Measurements from ENCODE around the gene CNTD1.

Gene CNTD1

DNA sequence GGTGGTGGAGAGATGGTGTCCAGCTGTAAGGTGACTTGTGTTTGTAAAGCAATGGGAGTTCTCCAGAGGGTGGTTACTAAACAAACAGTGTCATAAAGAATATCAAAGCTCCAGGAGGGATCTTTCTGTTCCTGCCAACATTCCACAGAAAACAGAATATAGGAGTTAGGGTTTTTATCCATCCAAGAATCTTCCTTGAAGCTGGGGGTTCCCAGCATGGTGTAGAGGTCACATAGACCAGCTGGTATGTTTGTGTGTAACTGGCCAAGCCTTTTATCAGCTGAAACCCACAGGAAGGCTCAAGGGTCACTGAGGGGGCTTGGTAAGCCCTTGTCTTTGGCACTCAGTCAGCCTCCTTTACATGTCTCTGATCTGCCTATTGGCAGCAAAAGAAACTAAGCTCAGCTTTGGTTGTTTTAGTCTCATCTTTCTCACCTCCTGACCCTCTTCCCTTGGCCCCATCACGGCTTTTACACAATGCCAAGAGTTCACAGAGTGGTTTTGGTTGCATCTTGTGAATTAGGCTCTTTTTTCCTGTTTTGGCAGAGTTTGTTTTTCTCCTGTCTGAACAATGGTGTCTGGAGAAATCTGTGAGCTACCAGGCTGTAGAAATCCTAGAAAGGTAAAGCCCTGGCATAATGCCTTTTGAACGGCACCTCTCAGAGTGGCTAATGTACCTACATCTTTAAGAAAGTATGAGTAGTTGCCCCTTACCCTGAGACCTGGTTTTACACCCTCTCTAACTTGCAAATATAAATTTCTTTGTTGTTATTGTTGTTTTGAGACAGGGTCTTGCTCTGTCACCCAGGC, 4.6 kb downstream of the CNTD1 start:
- no peak for DNase-seq (ENCODE audit: low read depth, low spot score)

DNA sequence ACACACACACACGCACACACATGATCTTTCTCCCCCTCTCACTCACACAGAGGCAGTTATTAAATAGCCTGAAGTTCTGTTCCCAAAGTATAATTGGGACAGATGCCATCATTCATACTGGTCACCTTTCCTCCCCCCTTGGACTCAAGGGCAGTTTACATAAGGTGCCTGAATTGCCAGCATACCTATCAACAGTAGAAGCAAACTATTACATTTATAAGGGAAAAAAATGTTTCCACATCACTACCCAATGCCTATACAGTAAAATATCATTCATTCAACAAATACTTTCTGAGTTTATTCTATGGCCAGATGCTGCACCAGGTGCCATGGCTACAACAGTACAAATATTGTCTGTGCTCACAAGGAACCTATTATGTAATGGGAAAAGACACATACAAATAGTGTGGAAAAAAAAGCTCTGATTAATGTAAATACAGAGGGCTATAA, 6.3 kb downstream of the CNTD1 start:
- DNase-seq (ENCODE audit: low read depth, low spot score) = no peak

DNA sequence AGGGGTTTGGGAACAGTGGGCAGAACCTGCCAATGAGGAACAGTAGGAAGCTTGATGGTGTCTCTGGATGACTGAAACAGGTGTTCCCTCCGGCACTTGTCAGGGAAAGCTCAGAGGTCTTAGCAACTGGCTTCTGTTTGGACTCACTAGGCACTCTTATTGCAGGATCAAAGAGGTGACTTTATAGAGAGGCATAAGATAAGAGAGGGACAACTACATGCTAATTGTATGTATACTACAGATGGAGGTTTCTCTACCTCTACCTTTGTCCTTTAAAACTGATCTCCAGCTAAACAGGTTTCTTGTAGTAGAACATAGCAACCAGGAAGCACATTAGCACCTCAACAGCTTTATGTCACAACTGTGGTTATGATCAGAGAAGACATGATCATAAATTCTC, 7.6 kb downstream of the CNTD1 start:
- no peak for DNase-seq (ENCODE audit: low read depth, low spot score)

GRCh38 chr17:42809250-42809649, 10.6 kb downstream of the CNTD1 start:
- no peak for DNase-seq (ENCODE audit: low read depth, low spot score)

DNA sequence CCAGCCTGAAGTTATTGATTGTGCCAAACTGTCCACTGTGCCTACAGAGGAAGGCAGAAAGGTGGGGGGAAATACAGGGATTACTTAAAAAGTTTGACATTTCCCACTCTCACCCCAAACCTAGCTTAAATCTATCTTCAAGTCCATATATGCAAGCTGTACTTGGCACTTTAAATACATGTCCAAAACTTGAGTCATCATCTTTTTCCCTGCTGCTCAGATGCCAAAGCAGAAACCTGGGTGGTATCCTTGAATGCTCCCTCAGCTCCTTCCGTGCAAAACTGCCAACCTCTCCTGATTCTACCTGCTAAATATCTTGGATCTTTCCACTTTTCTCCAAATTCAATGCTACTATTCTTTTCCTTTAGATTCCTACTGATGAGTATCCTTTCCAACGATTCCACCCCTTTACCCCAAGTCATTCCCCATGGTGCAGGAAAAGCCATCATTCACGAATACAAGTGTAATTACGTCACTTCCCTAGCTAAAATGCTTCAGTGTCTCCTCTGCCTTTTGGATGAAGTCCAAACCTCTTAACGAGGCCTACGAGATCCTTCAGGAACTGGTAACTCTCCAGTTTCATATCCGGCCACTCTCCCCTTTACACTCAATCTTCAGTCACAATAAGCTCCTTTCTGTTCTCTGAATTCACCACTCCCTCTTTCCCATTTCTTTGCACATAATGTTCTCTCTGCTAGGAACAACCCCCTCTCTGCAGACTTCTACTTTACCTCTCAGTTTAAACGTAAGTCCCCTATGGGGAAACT, 16.2 kb downstream of the CNTD1 start:
- DNase-seq (ENCODE audit: low read depth, low spot score) = no peak

GRCh38 chr17:42817866-42818265, 19.2 kb downstream of the CNTD1 start:
- DNase-seq (ENCODE audit: low read depth, low spot score) = no peak

GRCh38 chr17:42818379-42818778, 19.7 kb downstream of the CNTD1 start:
- no peak for DNase-seq (ENCODE audit: low read depth, low spot score)

- DNase-seq (ENCODE audit: low read depth, low spot score) = peak; percentile 79
Observed at GRCh38 chr17:42819939-42820535, 21.4 kb downstream of the CNTD1 start.

- DNase-seq (ENCODE audit: low read depth, low spot score) = no peak
Observed at GRCh38 chr17:42821176-42821575, 22.5 kb downstream of the CNTD1 start.

- DNase-seq (ENCODE audit: low read depth, low spot score) = no peak
Observed at GRCh38 chr17:42827472-42827871, 28.8 kb downstream of the CNTD1 start.

DNA sequence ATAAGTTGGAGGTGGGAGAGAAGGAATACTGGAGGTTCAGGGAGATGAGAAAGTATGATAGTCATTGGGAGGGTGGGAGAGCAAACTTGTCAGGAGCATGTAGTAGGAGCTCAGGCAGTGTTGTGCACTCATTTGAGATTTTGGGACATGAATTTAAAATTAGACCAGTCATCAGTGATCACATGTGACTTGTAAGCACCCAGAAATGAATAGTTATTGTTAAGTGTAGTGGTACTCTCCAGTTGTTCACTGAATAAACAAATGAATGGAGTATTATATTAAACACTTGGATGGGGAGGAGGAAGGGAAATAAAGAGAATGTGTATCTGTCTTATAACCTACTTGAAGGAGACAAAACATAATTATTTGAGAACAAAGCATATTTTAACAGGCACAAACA, 32.3 kb downstream of the CNTD1 start:
- DNase-seq (ENCODE audit: low read depth, low spot score) = no peak

- DNase-seq (ENCODE audit: low read depth, low spot score) = no peak
Observed at GRCh38 chr17:42832213-42832933, 33.7 kb downstream of the CNTD1 start.

GRCh38 chr17:42832934-42833766, 34.5 kb downstream of the CNTD1 start, which contains the start of gene PSME3:
Gene PSME3, plus strand, starts transcription at chr17:42833397. Its CDS starts 235 bp downstream, at chr17:42833632.
- peak; percentile 93 for DNase-seq (ENCODE audit: low read depth, low spot score)

DNA sequence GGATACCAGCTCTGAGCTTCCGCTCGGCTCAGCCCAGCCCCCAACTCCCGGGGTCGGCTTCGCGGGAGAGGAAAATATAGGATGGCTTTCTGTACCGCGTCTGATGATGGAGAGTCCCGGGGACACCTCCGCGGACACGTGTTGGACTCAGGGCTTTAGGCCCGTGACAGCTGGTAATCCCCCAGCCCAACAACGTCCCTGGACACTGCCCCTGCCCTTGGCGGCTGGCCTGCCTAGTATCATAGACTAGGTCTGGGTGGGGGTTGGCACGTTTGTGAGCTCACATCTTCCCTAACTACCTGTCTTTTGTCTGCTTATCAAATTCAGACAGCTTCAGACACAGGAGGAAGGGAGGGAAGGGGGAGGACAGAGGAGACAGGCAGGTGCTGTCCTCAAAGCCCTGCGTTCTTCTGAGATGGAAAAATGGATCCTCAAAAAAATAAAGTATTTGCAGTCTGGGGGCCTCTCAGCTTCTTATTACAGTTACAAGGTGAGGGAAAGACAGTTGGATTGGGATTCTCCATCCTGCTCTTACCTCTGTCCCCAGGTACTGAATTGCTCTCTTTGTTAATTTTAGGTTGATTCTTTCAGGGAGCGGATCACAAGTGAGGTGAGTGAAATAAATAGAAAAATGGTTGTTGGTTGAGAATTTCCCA, 35.2 kb downstream of the CNTD1 start:
- no peak for DNase-seq (ENCODE audit: low read depth, low spot score)

DNA sequence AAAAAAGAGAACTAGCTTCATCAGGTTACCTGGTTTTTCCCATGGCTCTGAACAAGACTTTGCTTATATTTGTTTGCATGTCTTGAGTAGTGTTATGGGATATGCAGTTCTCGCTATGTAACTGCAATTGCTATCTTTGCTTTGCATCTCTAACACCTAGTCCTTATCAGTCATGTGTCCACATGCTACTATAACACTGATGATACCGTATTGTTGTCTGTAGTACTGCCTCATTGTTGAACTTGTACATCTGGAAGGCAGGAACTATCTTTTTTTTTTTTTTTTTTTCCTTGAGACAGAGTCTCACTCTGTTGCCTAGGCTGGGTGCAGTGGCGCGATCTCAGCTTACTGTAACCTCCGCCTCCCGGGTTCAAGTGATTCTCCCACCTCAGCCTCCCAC, 37.1 kb downstream of the CNTD1 start:
- no peak for DNase-seq (ENCODE audit: low read depth, low spot score)

GRCh38 chr17:42841975-42842685, 43.5 kb downstream of the CNTD1 start:
- DNase-seq (ENCODE audit: low read depth, low spot score) = no peak

GRCh38 chr17:42843358-42843934, 44.8 kb downstream of the CNTD1 start:
- DNase-seq (ENCODE audit: low read depth, low spot score) = peak; percentile 39

DNA sequence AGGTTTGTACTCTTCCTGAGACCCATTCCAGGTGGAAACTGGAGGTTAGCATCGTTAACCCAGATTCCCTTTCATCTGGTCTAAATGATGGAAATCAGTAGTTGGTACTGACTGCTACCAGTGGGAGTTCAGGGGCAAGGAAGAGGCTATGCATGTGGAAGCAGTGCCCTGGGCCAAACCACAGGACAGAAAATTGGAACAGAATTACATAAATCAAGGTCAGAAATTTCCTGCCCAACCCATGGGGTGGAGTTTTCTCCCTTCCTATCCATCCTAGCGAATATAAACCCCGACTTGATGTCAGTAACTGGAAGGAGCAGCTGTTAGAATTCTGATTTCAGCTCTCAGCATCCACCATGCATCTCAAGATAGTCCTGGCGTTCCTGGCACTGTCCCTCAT, 45.6 kb downstream of the CNTD1 start, which contains the start of gene AOC2:
Gene AOC2 (plus strand): TSS at position 310 of the 400 bp plus-strand sequence. CDS start 47 bp downstream, at position 357.
- no peak for DNase-seq (ENCODE audit: low read depth, low spot score)
